ENCODE data around the gene HMCN2. TPM values are rescaled to one million over a fixed set of nuclear protein-coding genes. Genes with fewer than 3 reads are reported as not detected.
A peak's percentile ranks its signal among the peaks of the same experiment; 100 is the strongest.

The HMCN2 gene
- total and polyA plus RNA-seq, 9 donors: 0.12 to 4.2 (median 0.98) TPM

GRCh38 chr9:130342714-130343085 is 77.1 kb downstream of the HMCN2 start:
- H3K4me3 ChIP-seq: no peak overlapping the region
- 75 to 84% (median 81%) methylated on average over 11 of the region's 11 CpGs for WGBS, 3 donors
- no peaks in the 10 kb centered on the region for H3K36me3 ChIP-seq
- H3K27me3 ChIP-seq: no peaks in the 10 kb centered on the region
- no peaks in the 10 kb centered on the region for H3K4me1 ChIP-seq (ENCODE audit: insufficient read depth)
- intact Hi-C loops (cut with DNase I): no loop called here
- no peak overlapping the region for H3K27ac ChIP-seq
- TF ChIP-seq EP300 (IDR thresholded peaks at IDR 0.05) (no peak), POLR2A (IDR thresholded peaks at IDR 0.05) (no peak), CTCF (IDR thresholded peaks at IDR 0.05) (no peak)
- no peak for DNase-seq
- H3K9me3 ChIP-seq: no peaks in the 10 kb centered on the region

- no peak overlapping the region for H3K4me3 ChIP-seq
- TF ChIP-seq CTCF (IDR thresholded peaks at IDR 0.05) (no peak), POLR2A (IDR thresholded peaks at IDR 0.05) (no peak), EP300 (IDR thresholded peaks at IDR 0.05) (no peak)
- no peaks in the 10 kb centered on the region for H3K4me1 ChIP-seq (ENCODE audit: insufficient read depth)
- intact Hi-C loops (cut with DNase I): no loop called here
- H3K27ac ChIP-seq: no peak overlapping the region
- WGBS, 3 donors: 20 to 27% (median 25%) methylated on average over 12 of the region's 12 CpGs
- DNase-seq: peak in 1 of 5 donors; percentile 40
- no peaks in the 10 kb centered on the region for H3K9me3 ChIP-seq
- H3K27me3 ChIP-seq: no peaks in the 10 kb centered on the region
- no peaks in the 10 kb centered on the region for H3K36me3 ChIP-seq
Observed at GRCh38 chr9:130343445-130343918, 77.9 kb downstream of the HMCN2 start.

- no peak for DNase-seq
- WGBS, 3 donors: 90 to 93% (median 90%) methylated on average over 1 of the region's 1 CpG
- intact Hi-C loops (cut with DNase I): no loop called here
Observed at GRCh38 chr9:130344366-130344765, 78.8 kb downstream of the HMCN2 start.

GRCh38 chr9:130345009-130345896 is 79.7 kb downstream of the HMCN2 start:
- intact Hi-C loops (cut with DNase I): no loop called here
- no peaks in the 10 kb centered on the region for H3K9me3 ChIP-seq
- 59 to 63% (median 62%) methylated on average over 9 of the region's 9 CpGs for WGBS, 3 donors

More at GRCh38 chr9:130344366-130344765, 78.8 kb downstream of the HMCN2 start:
- H3K27me3 ChIP-seq: no peaks in the 10 kb centered on the region
- H3K9me3 ChIP-seq: no peaks in the 10 kb centered on the region
- H3K4me3 ChIP-seq: no peak overlapping the region
- H3K36me3 ChIP-seq: no peaks in the 10 kb centered on the region
- H3K4me1 ChIP-seq (ENCODE audit: insufficient read depth): no peaks in the 10 kb centered on the region
- H3K27ac ChIP-seq: no peak overlapping the region
- TF ChIP-seq POLR2A (IDR thresholded peaks at IDR 0.05): no peak
- no peak for TF ChIP-seq EP300 (IDR thresholded peaks at IDR 0.05)
- no peak for TF ChIP-seq CTCF (IDR thresholded peaks at IDR 0.05)

More at GRCh38 chr9:130345009-130345896, 79.7 kb downstream of the HMCN2 start:
- Histone ChIP-seq H3K4me3 (no peak overlapping the region), H3K36me3 (no peaks in the 10 kb centered on the region), H3K4me1 (ENCODE audit: insufficient read depth) (no peaks in the 10 kb centered on the region), H3K27ac (no peak overlapping the region), H3K27me3 (no peaks in the 10 kb centered on the region)
- no peak for TF ChIP-seq CTCF (IDR thresholded peaks at IDR 0.05)
- no peak for TF ChIP-seq EP300 (IDR thresholded peaks at IDR 0.05)
- no peak for TF ChIP-seq POLR2A (IDR thresholded peaks at IDR 0.05)
- no peak for DNase-seq

Data from ovary (tissue), 9 donors.